H1 (cell line): ENCODE measurements around the gene HSPA2. TPM values are rescaled to one million over a fixed set of nuclear protein-coding genes. Genes with fewer than 3 reads are reported as not detected.
A peak's percentile ranks its signal among the peaks of the same experiment; 100 is the strongest.

Experiments
- CHD2 ChIP-seq: IDR thresholded peaks from 2 replicates; pipeline ENCODE4 v1.6.1; 2012; ENCODE audit warnings: low read length, improper control_type of control experiment
- EP300 ChIP-seq, 2 experiments: IDR thresholded peaks; 1 replicate in 1 of 2; 2 replicates in 1 of 2; pipeline ENCODE4 v1.6.1; 2011 to 2012; ENCODE audit warnings: low read depth in 2 of 2, low read length in 2 of 2, mild to moderate bottlenecking in 2 of 2, borderline replicate concordance in 1 of 2, inconsistent platforms in 1 of 2, moderate library complexity in 1 of 2
- GTF2F1 ChIP-seq: IDR thresholded peaks from 2 replicates; pipeline ENCODE4 v1.6.1; 2012; ENCODE audit warnings: low read depth, low read length, improper control_type of control experiment, borderline replicate concordance
- HDAC6 ChIP-seq: IDR thresholded peaks from one replicate; pipeline ENCODE4 v1.7.1; 2012; ENCODE audit warnings: low read depth, mild to moderate bottlenecking, inconsistent platforms, low read length, moderate library complexity
- JUN ChIP-seq: IDR thresholded peaks from 2 replicates; pipeline ENCODE4 v1.6.1; 2011; ENCODE audit warnings: low read depth, mild to moderate bottlenecking, improper control_type of control experiment, low read length
- NRF1 ChIP-seq: IDR thresholded peaks from 2 replicates; pipeline ENCODE4 v1.6.1; 2011; ENCODE audit warnings: mild to moderate bottlenecking, low read depth, low read length, improper control_type of control experiment
- POLR2A ChIP-seq, 2 experiments: IDR thresholded peaks; 1 replicate in 1 of 2; 2 replicates in 1 of 2; pipeline ENCODE4 v1.6.1; 2011; ENCODE audit warnings: low read depth in 2 of 2, low read length in 2 of 2, mild to moderate bottlenecking in 2 of 2; ENCODE audit errors: control extremely low read depth in 1 of 2
- POLR2AphosphoS5 ChIP-seq: IDR thresholded peaks from 2 replicates; pipeline ENCODE4 v1.6.1; 2011; ENCODE audit warnings: low read depth, low read length
- RBBP5 ChIP-seq: IDR thresholded peaks from 2 replicates; pipeline ENCODE4 v1.7.1; 2012; ENCODE audit warnings: low read depth, mild to moderate bottlenecking, inconsistent platforms, low read length, moderate library complexity, borderline replicate concordance
- SIN3A ChIP-seq, 2 experiments: IDR thresholded peaks in 1 of 2; conservative IDR thresholded peaks in 1 of 2; 2 replicates each; pipeline ENCODE4 v1.6.1; 2011 to 2012; ENCODE audit warnings: low read length in 2 of 2, improper control_type of control experiment in 1 of 2, low read depth in 1 of 2, mild to moderate bottlenecking in 1 of 2
- SP2 ChIP-seq: IDR thresholded peaks from 2 replicates; pipeline ENCODE4 v1.6.1; 2012; ENCODE audit warnings: mild to moderate bottlenecking, low read length, inconsistent platforms
- TAF1 ChIP-seq: IDR thresholded peaks from 2 replicates; pipeline ENCODE4 v1.6.1; 2011; ENCODE audit warnings: mild to moderate bottlenecking, low read depth, low read length
- TAF7 ChIP-seq: optimal IDR thresholded peaks from 2 replicates; pipeline ENCODE3; 2011; ENCODE audit warnings: low read depth, mild to moderate bottlenecking, inconsistent platforms, low read length, moderate library complexity, borderline replicate concordance
- TBP ChIP-seq: IDR thresholded peaks from 2 replicates; pipeline ENCODE4 v1.6.1; 2011; ENCODE audit warnings: low read depth, low read length, improper control_type of control experiment
- YY1 ChIP-seq: IDR thresholded peaks from 2 replicates; pipeline ENCODE4 v1.6.1; 2011; ENCODE audit warnings: low read depth, mild to moderate bottlenecking, low read length
- ZNF274 ChIP-seq: IDR thresholded peaks from 2 replicates; pipeline ENCODE4 v1.7.0; 2012; ENCODE audit warnings: low read length, borderline replicate concordance; ENCODE audit errors: extremely low read depth
- polyA plus RNA-seq, 7 experiments: library from polyadenylated mRNA; depleted of rRNA in 3 of 7; stranded (reverse) in 5 of 7; unstranded in 2 of 7; fragments of >200 nt in 5 of 7; fragments of 200-250 nt in 2 of 7; gene quantifications; 1 replicate in 5 of 7; 2 replicates in 1 of 7; 4 replicates in 1 of 7; pipeline versions ENCODE4 v1.2.1 to v1.2.3, GENCODE V29; 2011 to 2013; ENCODE audit warnings: missing spikeins in 2 of 7, mixed read lengths in 2 of 7
- total RNA-seq: library from RNA; stranded (reverse); fragmentation: NEBNext Ultra II Directional; extraction: Animal tissue kit (Norgen Biotek cat#: 25700); gene quantifications from 2 replicates; pipeline ENCODE4 v1.2.1, GENCODE V29; 2021
- TF ChIP-seq, protein P1 (sequence below): IDR thresholded peaks from 2 replicates; pipeline ENCODE4 v1.6.1; 2012; ENCODE audit warnings: inconsistent platforms
- TF ChIP-seq, protein P2 (sequence below): IDR thresholded peaks from 2 replicates; pipeline ENCODE4 v1.6.1; 2012; ENCODE audit warnings: inconsistent platforms
- TF ChIP-seq, protein P3 (sequence below), 3 experiments: IDR thresholded peaks; 1 replicate in 2 of 3; 2 replicates in 1 of 3; pipeline versions ENCODE4 v1.5.1 to v1.6.1; 2011; ENCODE audit warnings: low read length in 3 of 3, mild to moderate bottlenecking in 3 of 3, inconsistent platforms in 2 of 3, low read depth in 1 of 3, moderate library complexity in 1 of 3; ENCODE audit not compliant: insufficient read depth in 1 of 3; ENCODE audit errors: control extremely low read depth in 1 of 3

HSPA2 gene
- total and polyA plus RNA-seq, 2 of the 8 experiments (the other 6 are each of a cell fraction or from before 2014, with no cell fraction given): 30.5 to 82.9 TPM

DNA sequence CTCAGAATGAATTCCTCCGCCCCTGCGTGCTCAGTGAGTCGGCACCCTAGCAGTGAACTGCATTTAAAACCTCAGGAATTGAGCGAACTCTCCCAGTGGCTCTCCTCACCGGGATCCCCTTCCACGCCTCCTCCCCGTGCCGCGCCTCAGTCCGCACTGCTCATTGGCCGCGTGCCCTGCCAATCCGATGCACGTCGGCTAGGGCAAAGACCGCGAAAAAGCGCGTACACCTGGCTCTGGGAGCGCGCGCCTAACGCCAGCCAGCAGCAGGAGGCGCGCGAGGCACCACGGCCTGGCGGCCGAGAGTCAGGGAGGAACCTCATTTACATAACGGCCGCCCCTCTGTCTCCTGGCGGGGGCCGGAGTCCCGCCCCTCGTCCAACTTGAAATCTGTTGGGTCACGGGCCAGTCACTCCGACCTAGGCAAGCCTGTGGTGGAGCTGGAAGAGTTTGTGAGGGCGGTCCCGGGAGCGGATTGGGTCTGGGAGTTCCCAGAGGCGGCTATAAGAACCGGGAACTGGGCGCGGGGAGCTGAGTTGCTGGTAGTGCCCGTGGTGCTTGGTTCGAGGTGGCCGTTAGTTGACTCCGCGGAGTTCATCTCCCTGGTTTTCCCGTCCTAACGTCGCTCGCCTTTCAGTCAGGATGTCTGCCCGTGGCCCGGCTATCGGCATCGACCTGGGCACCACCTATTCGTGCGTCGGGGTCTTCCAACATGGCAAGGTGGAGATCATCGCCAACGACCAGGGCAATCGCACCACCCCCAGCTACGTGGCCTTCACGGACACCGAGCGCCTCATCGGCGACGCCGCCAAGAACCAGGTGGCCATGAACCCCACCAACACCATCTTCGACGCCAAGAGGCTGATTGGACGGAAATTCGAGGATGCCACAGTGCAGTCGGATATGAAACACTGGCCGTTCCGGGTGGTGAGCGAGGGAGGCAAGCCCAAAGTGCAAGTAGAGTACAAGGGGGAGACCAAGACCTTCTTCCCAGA is at the start of gene HSPA2 (continued):
- TF ChIP-seq SP2 (peak; percentile 69), SIN3A (conservative IDR thresholded peaks at IDR 0.05 in 1 of 2, IDR thresholded peaks at IDR 0.05 in 1 of 2; ENCODE audit: low read depth in 1 of 2, low read length in 2 of 2) (0 out of 4 replicates have a peak, but pooled peaks of 1 of the 2 experiments have one; percentile 7), YY1 (0 out of 2 replicates have a peak, but pooled peaks have one; percentile 11), NRF1 (no peak; the same call in 1 of the 2 replicates), CHD2 (peak; percentile 73; the same call in 1 of the 2 replicates), TBP (peak; percentile 95), ZNF274 (no peak), GTF2F1 (peak; percentile 79), EP300 (IDR thresholded peaks at IDR 0.05; ENCODE audit: borderline replicate concordance in 1 of 2, low read depth in 2 of 2, low read length in 2 of 2) (no peak), TAF1 (peak; percentile 86), RBBP5 (0 out of 2 replicates have a peak, but pooled peaks have one; percentile 30), HDAC6 (no peak), POLR2A (IDR thresholded peaks at IDR 0.05; ENCODE audit: control extremely low read depth in 1 of 2, low read depth in 2 of 2, low read length in 2 of 2) (peak; percentile 79 to 97), JUN (no peak), POLR2AphosphoS5 (peak; percentile 90), TAF7 (peak; percentile 72)
- TF ChIP-seq, protein P1, sequence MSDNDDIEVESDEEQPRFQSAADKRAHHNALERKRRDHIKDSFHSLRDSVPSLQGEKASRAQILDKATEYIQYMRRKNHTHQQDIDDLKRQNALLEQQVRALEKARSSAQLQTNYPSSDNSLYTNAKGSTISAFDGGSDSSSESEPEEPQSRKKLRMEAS: peak; percentile 95
- TF ChIP-seq, protein P2, sequence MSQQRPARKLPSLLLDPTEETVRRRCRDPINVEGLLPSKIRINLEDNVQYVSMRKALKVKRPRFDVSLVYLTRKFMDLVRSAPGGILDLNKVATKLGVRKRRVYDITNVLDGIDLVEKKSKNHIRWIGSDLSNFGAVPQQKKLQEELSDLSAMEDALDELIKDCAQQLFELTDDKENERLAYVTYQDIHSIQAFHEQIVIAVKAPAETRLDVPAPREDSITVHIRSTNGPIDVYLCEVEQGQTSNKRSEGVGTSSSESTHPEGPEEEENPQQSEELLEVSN: peak; percentile 91
- TF ChIP-seq, protein P3, sequence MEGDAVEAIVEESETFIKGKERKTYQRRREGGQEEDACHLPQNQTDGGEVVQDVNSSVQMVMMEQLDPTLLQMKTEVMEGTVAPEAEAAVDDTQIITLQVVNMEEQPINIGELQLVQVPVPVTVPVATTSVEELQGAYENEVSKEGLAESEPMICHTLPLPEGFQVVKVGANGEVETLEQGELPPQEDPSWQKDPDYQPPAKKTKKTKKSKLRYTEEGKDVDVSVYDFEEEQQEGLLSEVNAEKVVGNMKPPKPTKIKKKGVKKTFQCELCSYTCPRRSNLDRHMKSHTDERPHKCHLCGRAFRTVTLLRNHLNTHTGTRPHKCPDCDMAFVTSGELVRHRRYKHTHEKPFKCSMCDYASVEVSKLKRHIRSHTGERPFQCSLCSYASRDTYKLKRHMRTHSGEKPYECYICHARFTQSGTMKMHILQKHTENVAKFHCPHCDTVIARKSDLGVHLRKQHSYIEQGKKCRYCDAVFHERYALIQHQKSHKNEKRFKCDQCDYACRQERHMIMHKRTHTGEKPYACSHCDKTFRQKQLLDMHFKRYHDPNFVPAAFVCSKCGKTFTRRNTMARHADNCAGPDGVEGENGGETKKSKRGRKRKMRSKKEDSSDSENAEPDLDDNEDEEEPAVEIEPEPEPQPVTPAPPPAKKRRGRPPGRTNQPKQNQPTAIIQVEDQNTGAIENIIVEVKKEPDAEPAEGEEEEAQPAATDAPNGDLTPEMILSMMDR (IDR thresholded peaks at IDR 0.05; ENCODE audit: control extremely low read depth in 1 of 3, insufficient read depth in 1 of 3, low read depth in 1 of 3, low read length in 3 of 3): peak; percentile 73 to 85 (median 83)
